GDM1 (cell line): ENCODE results near the gene ZFAND3.

Experiments used
- DNase-seq: peaks from one replicate; lab custom pipeline; 2025; lab: John Stamatoyannopoulos, UW

The ZFAND3 gene

DNA sequence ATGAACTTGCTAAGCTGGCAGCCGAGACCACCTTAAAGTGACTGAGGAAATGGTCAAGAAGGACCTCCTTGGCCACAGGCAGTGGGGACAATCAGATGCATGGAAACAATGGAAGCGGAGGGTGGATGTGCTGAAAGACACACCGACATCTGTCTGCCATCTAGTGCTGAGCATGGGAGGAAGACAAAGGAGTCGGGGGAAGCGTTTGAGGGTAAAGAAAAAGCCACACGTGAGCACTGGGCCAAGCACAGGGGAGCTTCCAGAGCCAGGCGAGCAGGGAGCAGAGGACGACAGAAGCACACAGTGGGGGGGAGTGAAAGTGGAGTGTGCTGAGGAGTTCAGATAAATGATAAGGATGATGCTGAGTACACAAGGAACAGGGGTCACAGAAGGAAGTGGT is 367.8 kb downstream of the ZFAND3 start:
- no peak for DNase-seq

DNA sequence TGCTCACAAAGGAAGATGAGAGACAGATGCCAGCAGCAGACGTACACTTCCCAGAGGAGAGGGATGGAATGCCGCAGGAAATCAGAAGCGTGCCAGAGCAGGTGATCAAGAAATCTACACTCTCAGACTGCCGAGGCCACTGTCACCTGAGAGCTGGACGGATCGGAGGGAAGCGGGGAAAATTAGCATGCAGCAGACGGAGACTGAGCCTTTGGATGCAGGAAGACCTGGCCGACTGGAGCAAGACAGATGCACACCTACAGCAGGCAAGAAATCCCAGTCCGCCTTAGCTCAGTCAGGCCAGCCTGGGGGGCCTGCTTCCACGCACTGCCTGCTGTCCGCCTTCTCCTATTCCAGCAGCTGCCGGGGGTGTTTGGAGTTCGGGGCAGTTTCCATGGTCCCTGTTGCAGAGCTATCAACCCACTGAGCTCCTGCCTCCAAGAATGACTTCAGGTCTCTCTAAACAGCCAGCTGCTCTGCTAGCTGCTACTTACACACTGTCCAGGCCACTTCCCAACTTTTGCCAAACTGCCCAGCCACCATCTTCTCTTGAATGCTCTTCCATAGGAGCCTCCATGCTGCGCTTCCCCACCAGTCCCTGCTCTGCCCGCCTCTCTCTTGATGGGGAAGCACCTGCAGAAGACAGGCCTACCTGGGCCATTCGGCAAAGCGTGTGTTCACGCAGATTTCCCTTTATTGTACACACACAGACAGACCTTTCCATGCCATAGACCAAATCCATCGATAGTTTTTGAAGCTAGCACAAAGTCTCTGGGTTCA is 368.5 kb downstream of the ZFAND3 start:
- no peak for DNase-seq

DNA sequence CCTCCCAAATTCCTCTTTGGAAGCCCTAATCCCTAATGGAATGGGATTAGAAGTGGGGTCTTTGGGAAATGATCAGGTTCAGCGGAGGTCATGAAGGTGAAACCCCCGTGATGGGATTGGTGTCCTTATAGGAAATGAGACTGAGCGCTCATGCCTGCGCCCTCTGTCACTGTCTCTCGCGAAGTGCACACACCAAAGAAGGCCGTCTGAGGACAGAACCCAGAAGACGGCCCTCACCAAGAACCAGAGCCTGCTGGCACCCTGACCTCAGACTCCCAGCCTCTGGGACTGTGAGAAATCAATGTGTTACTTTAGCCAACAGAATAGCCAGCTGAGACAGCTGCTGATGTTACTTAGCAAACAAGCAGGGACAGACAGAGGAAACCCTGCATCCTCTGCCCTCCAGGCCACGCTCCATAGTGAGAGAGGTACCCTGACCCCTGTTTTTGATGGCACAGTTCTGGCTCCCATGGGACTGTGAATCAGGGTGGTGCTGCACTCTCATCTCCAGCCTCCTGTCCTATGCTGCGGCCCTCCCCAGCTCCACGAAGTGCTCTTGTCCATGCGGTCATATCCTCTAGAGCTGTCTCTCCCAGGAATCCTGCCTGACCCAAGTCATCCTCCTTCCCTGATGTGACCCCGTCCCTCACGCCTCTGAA is 369.3 kb downstream of the ZFAND3 start:
- DNase-seq = no peak

DNA sequence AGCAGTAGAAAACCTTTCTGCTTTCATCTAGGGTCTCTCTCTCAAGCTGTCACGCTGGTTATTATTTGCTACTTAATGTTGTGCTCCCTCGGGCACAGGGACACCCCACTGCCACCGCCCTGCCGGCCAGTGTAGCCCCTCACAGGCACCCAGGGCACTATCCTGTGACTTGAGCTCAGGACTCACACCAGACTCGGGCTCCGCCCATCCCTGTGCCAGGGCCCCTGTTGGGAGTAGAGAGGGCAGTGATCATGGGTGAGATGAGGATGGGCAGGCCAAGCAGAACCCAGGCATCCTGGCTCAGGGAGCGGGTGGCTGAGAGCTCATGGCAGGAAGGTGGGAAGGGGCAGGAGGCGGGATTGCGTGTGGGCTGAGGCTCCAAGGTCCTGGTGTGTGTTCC is 371.9 kb downstream of the ZFAND3 start:
- no peak for DNase-seq

DNA sequence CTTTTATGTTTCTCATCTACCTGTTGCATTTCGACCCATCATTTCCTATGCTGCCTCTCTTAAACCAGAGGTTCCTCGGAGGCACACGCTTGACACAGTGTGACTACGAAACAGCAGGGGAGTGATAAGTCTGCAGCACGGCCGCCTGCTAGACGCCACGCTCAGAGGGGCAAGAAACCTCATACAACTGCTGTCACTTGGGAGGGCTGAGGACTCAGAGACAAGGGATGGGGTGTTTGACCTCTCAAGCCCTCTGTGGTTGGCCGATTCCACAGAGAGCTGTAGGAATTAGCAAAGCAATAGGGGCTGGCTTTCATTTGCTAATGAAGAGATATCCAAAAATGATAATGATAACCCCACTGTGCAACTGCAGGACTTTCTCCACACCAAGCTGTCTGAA is 372.5 kb downstream of the ZFAND3 start:
- DNase-seq = no peak

DNA sequence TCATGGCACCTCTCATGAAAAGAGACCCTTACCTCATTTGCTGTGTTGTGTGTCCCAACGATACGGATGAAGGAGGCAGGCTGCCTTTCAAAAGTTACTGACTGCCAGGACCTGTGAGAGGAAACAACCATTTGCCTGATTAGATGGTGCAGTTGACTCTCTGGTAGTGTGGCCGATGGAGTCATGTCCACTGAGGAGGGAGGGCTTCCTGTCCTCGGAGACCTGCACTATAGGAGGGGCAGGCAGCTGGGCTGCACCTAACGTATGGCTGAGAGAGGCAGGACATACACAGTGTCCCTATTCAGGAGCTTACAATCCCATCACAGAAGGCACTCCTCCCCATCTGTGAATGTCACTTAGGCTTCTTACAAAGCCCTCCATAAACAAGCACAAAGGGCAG is 373.0 kb downstream of the ZFAND3 start:
- DNase-seq = no peak

DNA sequence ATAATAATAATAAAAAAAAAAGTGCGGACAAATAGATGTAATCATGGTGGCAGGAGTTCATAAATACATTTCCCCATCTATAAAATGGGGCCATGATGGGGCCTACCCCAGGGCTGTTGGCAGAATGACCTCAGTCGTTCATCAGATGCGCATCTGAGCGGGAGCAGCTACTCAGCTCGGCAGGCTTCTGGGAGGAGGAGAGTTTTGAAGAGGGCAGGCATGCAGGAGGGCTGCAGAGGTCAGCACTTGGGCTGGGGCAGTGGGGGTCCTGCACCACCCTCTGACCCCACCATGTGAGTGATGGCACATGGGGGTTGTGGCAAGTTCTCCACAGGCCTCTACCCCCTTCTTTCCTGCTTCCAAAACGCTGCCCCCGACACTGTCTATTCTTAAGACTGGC is 373.5 kb downstream of the ZFAND3 start:
- no peak for DNase-seq

DNA sequence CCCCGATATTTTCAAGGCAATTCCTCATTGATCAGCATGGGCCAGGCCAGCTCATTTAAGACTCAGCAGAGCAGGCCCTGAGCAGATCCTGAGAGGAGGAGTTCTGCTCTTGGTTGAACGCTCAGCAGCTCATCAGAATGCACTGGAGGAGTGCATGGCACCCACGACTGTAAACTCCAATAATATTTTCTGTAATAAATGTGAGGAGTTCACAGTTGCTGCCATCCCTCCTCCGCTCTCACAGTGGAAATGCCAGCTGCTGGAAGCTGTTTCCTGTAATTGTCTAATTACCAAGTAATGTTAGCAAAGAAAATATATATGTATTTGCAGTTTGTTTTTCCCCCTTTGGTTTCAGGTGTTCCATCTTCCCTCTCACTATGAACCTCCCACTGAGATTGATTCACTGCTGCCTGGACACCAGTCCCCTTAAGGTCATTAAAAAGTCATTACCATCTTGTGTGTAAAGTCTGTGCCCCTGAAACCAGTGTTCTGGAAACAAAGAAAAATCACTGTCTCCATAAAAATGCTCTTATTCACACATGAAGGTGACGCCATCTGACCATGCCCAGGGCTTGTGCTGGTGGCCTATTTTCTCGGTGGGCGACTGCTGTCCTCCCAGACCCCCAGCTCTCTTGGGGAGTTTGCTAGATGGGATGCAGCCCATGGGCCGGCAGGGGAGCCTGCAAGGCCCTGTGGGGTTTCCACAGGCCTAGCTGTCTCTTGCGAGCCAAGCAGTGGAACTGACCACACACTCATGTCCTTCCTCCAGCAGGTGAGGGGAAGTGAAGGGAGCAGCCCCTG is 374.2 kb downstream of the ZFAND3 start:
- DNase-seq = no peak

DNA sequence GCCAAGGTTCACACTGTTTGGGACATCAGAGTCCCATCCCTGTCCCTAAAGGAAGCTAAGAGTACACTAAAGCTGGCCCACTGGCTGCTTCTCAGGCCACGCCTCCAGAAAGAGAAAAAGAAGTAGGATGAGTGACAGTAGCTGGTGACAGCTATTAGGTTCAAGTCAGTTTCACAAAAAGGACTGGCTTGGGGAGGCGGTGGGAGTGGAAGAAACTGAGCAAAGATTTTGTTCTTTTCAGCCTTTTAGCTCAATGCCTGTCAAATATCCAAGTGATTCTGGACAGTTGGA is 374.7 kb downstream of the ZFAND3 start:
- DNase-seq = no peak

DNA sequence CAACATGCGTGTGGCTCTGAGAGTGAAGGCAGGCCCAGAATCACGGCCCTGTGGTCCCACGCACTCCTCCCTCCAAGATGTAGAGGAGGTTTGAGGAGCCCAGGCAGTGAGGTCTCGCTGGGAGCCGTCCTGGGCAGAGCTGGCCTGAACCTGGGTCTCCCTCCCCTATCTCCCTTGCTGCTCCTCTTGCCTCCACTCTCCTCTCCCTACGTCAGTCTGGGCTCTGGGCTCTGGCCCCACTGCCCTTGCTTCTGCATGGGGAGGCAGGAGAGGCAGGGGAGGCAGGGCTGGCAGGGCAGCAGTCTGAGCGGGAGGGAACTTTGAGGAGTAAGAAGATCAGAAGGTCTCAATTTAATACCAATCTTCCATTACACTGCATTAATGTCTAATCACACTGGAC is 375.1 kb downstream of the ZFAND3 start:
- no peak for DNase-seq

DNA sequence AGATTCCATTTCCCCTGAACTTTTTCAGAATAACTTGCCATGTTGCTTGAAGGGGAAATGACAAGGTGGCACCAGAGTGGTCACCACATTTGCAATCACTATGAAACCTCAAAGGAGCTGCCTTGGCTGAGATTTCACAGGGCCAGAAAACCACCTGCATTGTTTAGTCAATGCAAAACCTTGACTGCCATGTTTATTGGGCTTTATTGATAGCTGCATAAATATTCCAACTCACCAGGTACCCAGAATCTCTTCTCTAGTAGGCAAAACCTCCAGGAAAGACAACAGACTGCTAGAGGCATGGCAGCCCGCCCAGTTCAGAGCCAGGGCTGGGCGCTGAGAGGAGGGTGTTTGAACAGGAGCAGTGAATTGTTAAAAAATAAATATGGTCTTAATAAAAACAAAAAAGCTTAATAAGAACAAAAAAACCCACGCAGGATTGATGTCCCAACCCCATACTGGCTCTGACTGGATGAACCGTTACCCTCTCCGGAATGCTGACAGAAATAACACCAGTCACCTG is 375.6 kb downstream of the ZFAND3 start:
- DNase-seq = no peak

DNA sequence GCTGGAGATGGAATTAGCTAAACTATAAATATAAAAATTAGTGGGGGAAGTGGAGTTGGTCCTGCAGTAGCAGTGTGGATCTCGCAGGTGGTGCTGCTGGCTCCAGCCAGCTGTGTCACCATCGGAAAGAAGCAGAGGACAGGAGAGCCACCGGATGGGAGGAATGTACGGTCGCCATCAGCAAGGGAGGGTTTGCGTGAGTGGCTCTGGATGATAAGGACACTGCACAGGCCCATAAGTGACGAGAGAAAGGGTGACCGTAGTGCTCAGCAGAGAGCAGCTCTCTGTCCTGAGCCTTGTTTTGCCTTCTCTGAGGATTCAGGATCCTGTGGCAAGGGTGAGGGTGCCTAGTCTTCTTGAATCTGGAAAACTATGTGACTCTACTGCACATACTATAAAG is 378.7 kb downstream of the ZFAND3 start:
- no peak for DNase-seq
